GM19238 (cell line): ENCODE measurements around the gene RNF135.
"Not testable (repeated sequence)": the region's sequence is repeated elsewhere in the genome, so short reads cannot be mapped to it uniquely, and the experiment has no call there.

Experiments
- DNase-seq: peaks from one replicate; pipeline ENCODE4 v3.0.0; 2011; ENCODE audit warnings: low spot score; ENCODE audit not compliant: insufficient read length

The RNF135 gene

GRCh38 chr17:30954046-30954830, 16.6 kb upstream of the RNF135 start:
- no peak for DNase-seq

- no peak for DNase-seq
Observed at GRCh38 chr17:30956764-30957374, 14.0 kb upstream of the RNF135 start.

GRCh38 chr17:30957741-30958140, 13.1 kb upstream of the RNF135 start:
- DNase-seq = no peak

- DNase-seq = no peak
Observed at GRCh38 chr17:30958187-30958586, 12.7 kb upstream of the RNF135 start.

- DNase-seq = no peak
Observed at GRCh38 chr17:30961209-30962188, 9.3 kb upstream of the RNF135 start.

GRCh38 chr17:30964312-30964711, 6.5 kb upstream of the RNF135 start:
- not testable (repeated sequence) for DNase-seq

GRCh38 chr17:30964876-30965275, 6.0 kb upstream of the RNF135 start:
- DNase-seq = no peak

- no peak for DNase-seq
Observed at GRCh38 chr17:30965686-30966085, 5.2 kb upstream of the RNF135 start.

GRCh38 chr17:30967911-30968310, 2.9 kb upstream of the RNF135 start:
- not testable (repeated sequence) for DNase-seq

- no peak for DNase-seq
Observed at GRCh38 chr17:30969989-30970830, 629 bp upstream of the RNF135 start.

- no peak for DNase-seq
Observed at GRCh38 chr17:30975042-30975820, 4.4 kb downstream of the RNF135 start.

GRCh38 chr17:30979919-30980318, 9.1 kb downstream of the RNF135 start:
- not testable (repeated sequence) for DNase-seq

GRCh38 chr17:30981531-30982519, 11.0 kb downstream of the RNF135 start:
- DNase-seq = no peak

GRCh38 chr17:30982855-30983254, 12.0 kb downstream of the RNF135 start:
- no peak for DNase-seq

- no peak for DNase-seq
Observed at GRCh38 chr17:30990458-30990857, 19.6 kb downstream of the RNF135 start.

GRCh38 chr17:30992551-30992950, 21.7 kb downstream of the RNF135 start:
- DNase-seq = no peak

GRCh38 chr17:30995347-30995746, 24.5 kb downstream of the RNF135 start:
- no peak for DNase-seq

- DNase-seq = no peak
Observed at GRCh38 chr17:30996486-30996885, 25.6 kb downstream of the RNF135 start.

- DNase-seq = no peak
Observed at GRCh38 chr17:30997270-30997669, 26.4 kb downstream of the RNF135 start.
